Measurements from ENCODE around the gene C16orf78.

DNA sequence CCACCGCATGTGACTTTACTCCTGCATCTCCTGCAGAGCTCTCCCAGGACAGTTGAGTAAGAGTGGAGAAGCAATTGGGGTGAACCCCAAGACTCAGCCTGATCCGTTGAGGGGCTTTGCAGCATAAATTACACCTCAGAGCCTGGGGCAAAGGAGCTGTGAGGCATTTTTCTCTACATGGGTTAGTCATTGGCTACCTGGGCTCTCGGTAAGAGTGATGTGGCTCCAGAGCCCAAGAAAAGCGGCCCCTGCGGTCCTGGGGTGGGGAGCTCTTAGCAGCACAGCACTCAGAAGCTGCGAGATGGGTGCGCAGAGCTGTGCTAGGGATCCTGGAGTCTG lies 40.4 kb upstream of the C16orf78 start:
- TF ChIP-seq EP300 (IDR thresholded peaks at IDR 0.05) = no peak
- TF ChIP-seq, protein P1, sequence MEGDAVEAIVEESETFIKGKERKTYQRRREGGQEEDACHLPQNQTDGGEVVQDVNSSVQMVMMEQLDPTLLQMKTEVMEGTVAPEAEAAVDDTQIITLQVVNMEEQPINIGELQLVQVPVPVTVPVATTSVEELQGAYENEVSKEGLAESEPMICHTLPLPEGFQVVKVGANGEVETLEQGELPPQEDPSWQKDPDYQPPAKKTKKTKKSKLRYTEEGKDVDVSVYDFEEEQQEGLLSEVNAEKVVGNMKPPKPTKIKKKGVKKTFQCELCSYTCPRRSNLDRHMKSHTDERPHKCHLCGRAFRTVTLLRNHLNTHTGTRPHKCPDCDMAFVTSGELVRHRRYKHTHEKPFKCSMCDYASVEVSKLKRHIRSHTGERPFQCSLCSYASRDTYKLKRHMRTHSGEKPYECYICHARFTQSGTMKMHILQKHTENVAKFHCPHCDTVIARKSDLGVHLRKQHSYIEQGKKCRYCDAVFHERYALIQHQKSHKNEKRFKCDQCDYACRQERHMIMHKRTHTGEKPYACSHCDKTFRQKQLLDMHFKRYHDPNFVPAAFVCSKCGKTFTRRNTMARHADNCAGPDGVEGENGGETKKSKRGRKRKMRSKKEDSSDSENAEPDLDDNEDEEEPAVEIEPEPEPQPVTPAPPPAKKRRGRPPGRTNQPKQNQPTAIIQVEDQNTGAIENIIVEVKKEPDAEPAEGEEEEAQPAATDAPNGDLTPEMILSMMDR (IDR thresholded peaks at IDR 0.05) = no peak
- TF ChIP-seq POLR2A (IDR thresholded peaks at IDR 0.05) = no peak

Data from gastroesophageal sphincter (tissue), 3 donors.